ENCODE results near the gene TNFAIP1. TPM values are rescaled to one million over a fixed set of nuclear protein-coding genes. Genes with fewer than 3 reads are reported as not detected.

Gene TNFAIP1
- total RNA-seq, 1 donor from 2014 or later: 18.9 TPM

GRCh38 chr17:28326114-28326513 is 9.4 kb upstream of the TNFAIP1 start:
- no peak for TF ChIP-seq CTCF (IDR thresholded peaks at IDR 0.05)
- intact Hi-C loops (cut with micrococcal nuclease): no loop called here
- peaks cover 45% of the 10 kb centered on the region for H3K36me3 Mint-ChIP-seq (ENCODE audit: low read depth)
- CTCF ChIA-PET: no interaction called here
- peaks cover 1% of the 10 kb centered on the region for H3K4me1 Mint-ChIP-seq
- no peaks in the 10 kb centered on the region for H3K9me3 Mint-ChIP-seq
- no peak overlapping the region for H3K4me3 Mint-ChIP-seq
- H3K27me3 Mint-ChIP-seq: no peaks in the 10 kb centered on the region
- ATAC-seq (ENCODE audit: low read depth) (no peak), DNase-seq (no peak)
- no peak overlapping the region for H3K27ac Mint-ChIP-seq
- POLR2A ChIA-PET: no interaction called here

GRCh38 chr17:28327031-28327607 is 8.4 kb upstream of the TNFAIP1 start:
- Mint-ChIP-seq H3K36me3 (ENCODE audit: low read depth) (peaks cover 55% of the 10 kb centered on the region), H3K27ac (no peak overlapping the region), H3K4me3 (no peak overlapping the region), H3K27me3 (no peaks in the 10 kb centered on the region), H3K4me1 (peaks cover 1% of the 10 kb centered on the region), H3K9me3 (no peaks in the 10 kb centered on the region)
- ChIA-PET POLR2A (no interaction called here), CTCF (interaction anchor here (0.6 kb wide), 1 partner anchor 94 kb away, joined by 3 read pairs; no protein-coding TSS in a partner anchor)
- ATAC-seq (ENCODE audit: low read depth): no peak
- TF ChIP-seq CTCF (IDR thresholded peaks at IDR 0.05): no peak
- intact Hi-C loops (cut with micrococcal nuclease): no loop called here
- no peak for DNase-seq

- no peak for TF ChIP-seq CTCF (IDR thresholded peaks at IDR 0.05)
- Mint-ChIP-seq H3K36me3 (ENCODE audit: low read depth) (peaks cover 56% of the 10 kb centered on the region), H3K27me3 (no peaks in the 10 kb centered on the region), H3K9me3 (no peaks in the 10 kb centered on the region), H3K4me1 (peaks cover 1% of the 10 kb centered on the region), H3K27ac (no peak overlapping the region), H3K4me3 (no peak overlapping the region)
- CTCF ChIA-PET: no interaction called here
- no peak for ATAC-seq (ENCODE audit: low read depth)
- DNase-seq: no peak
- intact Hi-C loops (cut with micrococcal nuclease): no loop called here
- POLR2A ChIA-PET: no interaction called here
These were observed 7.9 kb upstream of the TNFAIP1 start for GRCh38 chr17:28327709-28328108.

DNA sequence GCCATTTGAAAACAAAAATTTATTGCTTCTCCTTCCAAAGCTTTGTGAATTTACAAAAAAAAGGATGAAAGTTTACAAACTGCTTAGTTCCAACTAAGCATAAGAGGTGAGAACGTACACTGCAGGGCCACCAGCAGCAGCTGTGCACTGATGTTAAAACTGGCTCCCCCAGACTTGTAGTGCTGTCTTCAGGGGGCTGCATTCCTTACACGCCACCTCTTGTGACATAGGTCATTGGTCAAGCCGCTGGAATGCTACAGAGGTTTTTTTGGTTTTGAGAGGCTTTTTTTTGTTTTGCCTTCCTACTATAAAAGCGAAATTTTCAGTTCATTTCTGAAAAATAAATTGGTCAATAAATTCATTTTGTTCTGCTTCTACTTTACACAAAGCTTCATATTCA is 7.2 kb upstream of the TNFAIP1 start:
- POLR2A ChIA-PET: interaction anchor here (0.6 kb wide), 1 partner anchor 27 kb away, joined by 3 read pairs; no protein-coding TSS in a partner anchor
- no peak for TF ChIP-seq CTCF (IDR thresholded peaks at IDR 0.05)
- no peaks in the 10 kb centered on the region for H3K9me3 Mint-ChIP-seq
- H3K4me1 Mint-ChIP-seq: peaks cover 1% of the 10 kb centered on the region
- ATAC-seq (ENCODE audit: low read depth) (no peak), DNase-seq (no peak)
- CTCF ChIA-PET: no interaction called here
- intact Hi-C loops (cut with micrococcal nuclease): no loop called here
- H3K36me3 Mint-ChIP-seq (ENCODE audit: low read depth): peaks cover 56% of the 10 kb centered on the region
- H3K27ac Mint-ChIP-seq: no peak overlapping the region
- H3K27me3 Mint-ChIP-seq: no peaks in the 10 kb centered on the region
- no peak overlapping the region for H3K4me3 Mint-ChIP-seq

GRCh38 chr17:28330671-28331070 is 4.9 kb upstream of the TNFAIP1 start:
- intact Hi-C loops (cut with micrococcal nuclease): no loop called here
- H3K36me3 Mint-ChIP-seq (ENCODE audit: low read depth): peaks cover 60% of the 10 kb centered on the region
- no peak for DNase-seq
- no peaks in the 10 kb centered on the region for H3K27me3 Mint-ChIP-seq
- CTCF ChIA-PET: no interaction called here
- TF ChIP-seq CTCF (IDR thresholded peaks at IDR 0.05): no peak
- no peaks in the 10 kb centered on the region for H3K9me3 Mint-ChIP-seq
- H3K4me1 Mint-ChIP-seq: peaks cover 16% of the 10 kb centered on the region
- no peak for ATAC-seq (ENCODE audit: low read depth)
- no peak overlapping the region for H3K4me3 Mint-ChIP-seq
- POLR2A ChIA-PET: no interaction called here
- H3K27ac Mint-ChIP-seq: no peak overlapping the region
